HEK293 (cell line): ENCODE measurements around the gene RMND1.

Experiments
- CTCF ChIA-PET: fragments of 350-600 bp; formaldehyde crosslinking; extraction: SDS; loops from one replicate; lab custom pipeline; 2021; ENCODE audit warnings: antibody characterized with exemption; lab: Yijun Ruan, JAX
- POLR2A ChIA-PET: fragments of 300-600 bp; formaldehyde crosslinking; extraction: SDS; loops from one replicate; lab custom pipeline; 2020; ENCODE audit warnings: antibody characterized with exemption, inconsistent platforms; lab: Yijun Ruan, JAX
- H3K27ac ChIP-seq: fragments of 200-500 bp; sonication (Bioruptor generic); 2 replicates; pipeline ENCODE4 v1.5.1; 2014; ENCODE audit warnings: low read depth, low read length, control low read depth, inconsistent platforms; ENCODE audit errors: extremely low read depth
- H3K36me3 ChIP-seq, 2 experiments: fragments of 200-500 bp in 1 of 2; sonication (Bioruptor generic) in 1 of 2; 1 replicate in 1 of 2; 2 replicates in 1 of 2; pipeline ENCODE4 v1.5.1; 2014 to 2017; ENCODE audit warnings: inconsistent platforms in 2 of 2, low read length in 2 of 2; ENCODE audit not compliant: control insufficient read depth in 2 of 2, insufficient read depth in 1 of 2
- H3K4me1 ChIP-seq: fragments of 200-500 bp; sonication (Bioruptor generic); 2 replicates; pipeline ENCODE4 v1.5.1; 2014; ENCODE audit warnings: mild to moderate bottlenecking, low read length, inconsistent platforms; ENCODE audit not compliant: control insufficient read depth, insufficient read depth
- H3K4me3 ChIP-seq: 2 replicates; pipeline ENCODE4 v1.5.1; 2011; ENCODE audit warnings: low read depth, mild to moderate bottlenecking, control low read depth, low read length, moderate library complexity
- H3K9me3 ChIP-seq: fragments of 200-500 bp; sonication (Bioruptor generic); 2 replicates; pipeline ENCODE4 v1.5.1; 2014; ENCODE audit warnings: low read depth, low read length, inconsistent platforms; ENCODE audit not compliant: control insufficient read depth, insufficient read depth
- FEZF1 ChIP-seq: fragments of 450-650 bp; formaldehyde crosslinking; IDR thresholded peaks from 2 replicates; pipeline ENCODE4 v1.5.1; 2016; ENCODE audit warnings: missing biosample characterization, missing genetic modification characterization
- GLIS2 ChIP-seq: fragments of 450-650 bp; formaldehyde crosslinking; IDR thresholded peaks from 2 replicates; pipeline ENCODE4 v1.5.1; 2016; ENCODE audit warnings: missing biosample characterization, missing genetic modification characterization
- KLF1 ChIP-seq: fragments of 450-650 bp; formaldehyde crosslinking; IDR thresholded peaks from 2 replicates; pipeline ENCODE4 v1.5.1; 2016; ENCODE audit warnings: missing biosample characterization, missing genetic modification characterization
- KLF7 ChIP-seq: fragments of 450-650 bp; formaldehyde crosslinking; IDR thresholded peaks from 2 replicates; pipeline ENCODE4 v1.5.1; 2016; ENCODE audit warnings: missing biosample characterization, missing genetic modification characterization, borderline replicate concordance
- MZF1 ChIP-seq: fragments of 450-650 bp; formaldehyde crosslinking; IDR thresholded peaks from 2 replicates; pipeline ENCODE4 v1.5.1; 2017; ENCODE audit warnings: missing biosample characterization, missing genetic modification characterization, borderline replicate concordance
- YY1 ChIP-seq: fragments of 450-650 bp; formaldehyde crosslinking; IDR thresholded peaks from 2 replicates; pipeline ENCODE4 v1.5.1; 2018; ENCODE audit warnings: missing biosample characterization, missing genetic modification characterization
- ZBTB17 ChIP-seq: fragments of 450-650 bp; formaldehyde crosslinking; IDR thresholded peaks from 2 replicates; pipeline ENCODE4 v1.5.1; 2016; ENCODE audit warnings: missing biosample characterization, missing genetic modification characterization
- ZBTB20 ChIP-seq: fragments of 450-650 bp; formaldehyde crosslinking; IDR thresholded peaks from 2 replicates; pipeline ENCODE4 v1.5.1; 2016; ENCODE audit warnings: missing biosample characterization, missing genetic modification characterization
- ZBTB44 ChIP-seq: fragments of 450-650 bp; IDR thresholded peaks from 2 replicates; pipeline ENCODE4 v1.5.1; 2018; ENCODE audit warnings: missing biosample characterization, mild to moderate bottlenecking, missing genetic modification characterization
- ZBTB8A ChIP-seq: fragments of 450-650 bp; formaldehyde crosslinking; IDR thresholded peaks from 2 replicates; pipeline ENCODE4 v1.5.1; 2016; ENCODE audit warnings: missing biosample characterization, missing genetic modification characterization
- ZEB2 ChIP-seq: fragments of 450-650 bp; formaldehyde crosslinking; IDR thresholded peaks from 2 replicates; pipeline ENCODE4 v1.5.1; 2016; ENCODE audit warnings: missing biosample characterization, missing genetic modification characterization
- ZFP37 ChIP-seq: fragments of 450-650 bp; formaldehyde crosslinking; IDR thresholded peaks from 2 replicates; pipeline ENCODE4 v1.5.1; 2016; ENCODE audit warnings: missing biosample characterization, missing genetic modification characterization
- ZNF148 ChIP-seq: fragments of 450-650 bp; formaldehyde crosslinking; IDR thresholded peaks from 2 replicates; pipeline ENCODE4 v1.5.0; 2017; ENCODE audit warnings: missing biosample characterization, missing genetic modification characterization, borderline replicate concordance
- ZNF221 ChIP-seq: fragments of 450-650 bp; formaldehyde crosslinking; IDR thresholded peaks from 2 replicates; pipeline ENCODE4 v1.5.1; 2017; ENCODE audit warnings: missing biosample characterization, missing genetic modification characterization, borderline replicate concordance
- ZNF311 ChIP-seq: fragments of 450-650 bp; formaldehyde crosslinking; IDR thresholded peaks from 2 replicates; pipeline ENCODE4 v1.5.1; 2017; ENCODE audit warnings: missing biosample characterization, missing genetic modification characterization, borderline replicate concordance
- ZNF324 ChIP-seq: fragments of 450-650 bp; formaldehyde crosslinking; IDR thresholded peaks from 2 replicates; pipeline ENCODE4 v1.5.1; 2016; ENCODE audit warnings: missing biosample characterization, missing genetic modification characterization
- ZNF335 ChIP-seq: fragments of 450-650 bp; formaldehyde crosslinking; conservative IDR thresholded peaks from 2 replicates; pipeline ENCODE4 v1.5.1; 2016; ENCODE audit warnings: missing biosample characterization, missing genetic modification characterization
- ZNF341 ChIP-seq: fragments of 450-650 bp; formaldehyde crosslinking; IDR thresholded peaks from 2 replicates; pipeline ENCODE4; 2016; ENCODE audit warnings: low read depth, missing biosample characterization, missing genetic modification characterization
- ZNF366 ChIP-seq: fragments of 450-650 bp; formaldehyde crosslinking; conservative IDR thresholded peaks from 2 replicates; pipeline ENCODE4 v1.5.1; 2016; ENCODE audit warnings: missing biosample characterization, missing genetic modification characterization
- ZNF426 ChIP-seq: fragments of 450-650 bp; formaldehyde crosslinking; IDR thresholded peaks from 2 replicates; pipeline ENCODE4 v1.5.1; 2017; ENCODE audit warnings: missing biosample characterization, missing genetic modification characterization, mild to moderate bottlenecking, inconsistent platforms, moderate library complexity
- ZNF530 ChIP-seq: fragments of 450-650 bp; formaldehyde crosslinking; IDR thresholded peaks from 2 replicates; pipeline ENCODE4 v1.5.1; 2016; ENCODE audit warnings: low read depth, missing biosample characterization, missing genetic modification characterization
- ZNF610 ChIP-seq: fragments of 450-650 bp; formaldehyde crosslinking; IDR thresholded peaks from 2 replicates; pipeline ENCODE4 v1.5.1; 2016; ENCODE audit warnings: missing biosample characterization, missing genetic modification characterization, borderline replicate concordance
- ZNF660 ChIP-seq: fragments of 450-650 bp; IDR thresholded peaks from 2 replicates; pipeline ENCODE4 v1.5.1; 2018; ENCODE audit warnings: missing biosample characterization, mild to moderate bottlenecking, missing genetic modification characterization
- ZNF792 ChIP-seq: fragments of 450-650 bp; formaldehyde crosslinking; IDR thresholded peaks from 2 replicates; pipeline ENCODE4 v1.5.1; 2016; ENCODE audit warnings: missing biosample characterization, missing genetic modification characterization
- ZNF837 ChIP-seq: fragments of 450-650 bp; formaldehyde crosslinking; IDR thresholded peaks from 2 replicates; pipeline ENCODE4 v1.5.1; 2016; ENCODE audit warnings: missing biosample characterization, missing genetic modification characterization
- ZSCAN30 ChIP-seq: fragments of 450-650 bp; IDR thresholded peaks from 2 replicates; pipeline ENCODE4 v1.5.1; 2018; ENCODE audit warnings: missing biosample characterization, mild to moderate bottlenecking, missing genetic modification characterization, moderate library complexity
- ZXDB ChIP-seq: fragments of 450-650 bp; formaldehyde crosslinking; IDR thresholded peaks from 2 replicates; pipeline ENCODE4 v1.5.1; 2016; ENCODE audit warnings: missing biosample characterization, missing genetic modification characterization
- TF ChIP-seq, protein P1 (sequence below): fragments of 450-650 bp; formaldehyde crosslinking; IDR thresholded peaks from 2 replicates; pipeline ENCODE4 v1.5.1; 2017; ENCODE audit warnings: missing biosample characterization, missing genetic modification characterization
- TF ChIP-seq, protein P2 (sequence below): fragments of 450-650 bp; formaldehyde crosslinking; IDR thresholded peaks from 2 replicates; pipeline ENCODE4 v1.5.1; 2016; ENCODE audit warnings: missing biosample characterization, missing genetic modification characterization, borderline replicate concordance

RMND1 gene

DNA sequence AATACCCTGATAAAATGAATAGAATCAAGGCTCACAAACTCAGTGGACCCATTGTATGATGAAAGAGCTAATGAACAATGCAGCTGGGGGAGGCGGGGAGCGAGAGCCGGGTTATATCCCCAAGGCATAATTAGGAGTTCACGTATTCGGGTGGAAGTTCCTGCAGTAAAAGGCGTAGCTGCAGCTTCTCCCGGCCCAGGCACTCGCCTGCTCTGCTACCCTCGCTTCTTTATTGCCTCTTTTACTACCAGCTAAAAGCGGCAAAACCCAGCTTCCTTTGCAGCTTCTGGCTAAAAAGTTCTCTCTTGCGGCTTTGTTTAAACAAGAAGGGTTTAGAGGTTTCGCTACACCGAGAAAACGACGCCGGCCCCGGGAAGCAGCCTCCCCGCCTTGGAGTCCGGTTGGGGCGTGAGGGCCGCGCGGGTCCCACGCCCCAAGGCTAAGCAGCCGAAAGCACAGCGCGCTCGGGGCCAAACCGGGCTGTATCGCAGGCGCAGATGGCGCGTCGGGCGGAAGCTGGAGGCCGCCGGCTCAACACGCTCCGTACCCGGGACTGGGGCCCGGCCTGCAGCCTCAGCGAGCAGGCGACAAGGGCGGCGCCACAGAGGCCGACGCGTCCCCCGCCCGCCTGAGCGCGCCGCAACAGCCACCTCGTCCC lies 62.2 kb downstream of the RMND1 start:
- H3K36me3 ChIP-seq: peaks cover 0 to 26% of the 10 kb centered on the region in 2 experiments; a peak in 1 of 3 replicates
- no peaks in the 10 kb centered on the region for H3K9me3 ChIP-seq
- CTCF ChIA-PET: interaction anchor here (0.6 to 1.8 kb wide), 6 partner anchors 11 to 544 kb away, joined by 3 to 6 read pairs (median 3); no protein-coding TSS in a partner anchor
- H3K27ac ChIP-seq: peak overlapping the region; percentile 100
- peaks cover 6% of the 10 kb centered on the region for H3K4me1 ChIP-seq
- POLR2A ChIA-PET: interaction anchor here (0.5 to 2.9 kb wide), 20 partner anchors 11 to 525 kb away, joined by 3 to 22 read pairs (median 4); partner anchors contain the start of genes AKAP12, MTHFD1L and RMND1
- peak overlapping the region; percentile 97 for H3K4me3 ChIP-seq
- TF ChIP-seq ZNF660 (peak; percentile 19), ZEB2 (tag by site-specific recombination) (peak; percentile 89), ZNF311 (tag by site-specific recombination) (no peak), FEZF1 (tag by site-specific recombination) (0 out of 2 replicates have a peak, but pooled peaks have one; percentile 15), ZBTB20 (tag by site-specific recombination) (peak; percentile 97), ZNF530 (no peak), GLIS2 (tag by site-specific recombination) (peak; percentile 27; the same call in 1 of the 2 replicates), KLF7 (tag by site-specific recombination) (peak; percentile 55; the same call in 1 of the 2 replicates), YY1 (tag by site-specific recombination) (peak; percentile 46), ZNF324 (0 out of 2 replicates have a peak, but pooled peaks have one; percentile 42), ZNF610 (tag by site-specific recombination) (0 out of 2 replicates have a peak, but pooled peaks have one; percentile 53), ZBTB8A (tag by site-specific recombination) (peak; percentile 90), ZNF148 (tag by site-specific recombination) (no peak), ZNF837 (0 out of 2 replicates have a peak, but pooled peaks have one; percentile 37), ZXDB (peak; percentile 35; the same call in 1 of the 2 replicates), ZBTB17 (tag by site-specific recombination) (peak; percentile 67), ZNF341 (tag by site-specific recombination) (peak; percentile 83), ZFP37 (0 out of 2 replicates have a peak, but pooled peaks have one; percentile 38), ZNF335 (tag by site-specific recombination) (peak; percentile 82), ZBTB44 (peak; percentile 93), MZF1 (tag by site-specific recombination) (peak; percentile 10), KLF1 (tag by site-specific recombination) (peak; percentile 51), ZSCAN30 (tag by site-specific recombination) (peak; percentile 98), ZNF792 (tag by site-specific recombination) (peak; percentile 45; the same call in 1 of the 2 replicates), ZNF366 (tag by site-specific recombination) (peak; percentile 30; the same call in 1 of the 2 replicates), ZNF221 (tag by site-specific recombination) (no peak), ZNF426 (tag by site-specific recombination) (no peak)
- TF ChIP-seq, protein P1, sequence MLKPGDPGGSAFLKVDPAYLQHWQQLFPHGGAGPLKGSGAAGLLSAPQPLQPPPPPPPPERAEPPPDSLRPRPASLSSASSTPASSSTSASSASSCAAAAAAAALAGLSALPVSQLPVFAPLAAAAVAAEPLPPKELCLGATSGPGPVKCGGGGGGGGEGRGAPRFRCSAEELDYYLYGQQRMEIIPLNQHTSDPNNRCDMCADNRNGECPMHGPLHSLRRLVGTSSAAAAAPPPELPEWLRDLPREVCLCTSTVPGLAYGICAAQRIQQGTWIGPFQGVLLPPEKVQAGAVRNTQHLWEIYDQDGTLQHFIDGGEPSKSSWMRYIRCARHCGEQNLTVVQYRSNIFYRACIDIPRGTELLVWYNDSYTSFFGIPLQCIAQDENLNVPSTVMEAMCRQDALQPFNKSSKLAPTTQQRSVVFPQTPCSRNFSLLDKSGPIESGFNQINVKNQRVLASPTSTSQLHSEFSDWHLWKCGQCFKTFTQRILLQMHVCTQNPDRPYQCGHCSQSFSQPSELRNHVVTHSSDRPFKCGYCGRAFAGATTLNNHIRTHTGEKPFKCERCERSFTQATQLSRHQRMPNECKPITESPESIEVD: 0 out of 2 replicates have a peak, but pooled peaks have one; percentile 17
- TF ChIP-seq, protein P2, sequence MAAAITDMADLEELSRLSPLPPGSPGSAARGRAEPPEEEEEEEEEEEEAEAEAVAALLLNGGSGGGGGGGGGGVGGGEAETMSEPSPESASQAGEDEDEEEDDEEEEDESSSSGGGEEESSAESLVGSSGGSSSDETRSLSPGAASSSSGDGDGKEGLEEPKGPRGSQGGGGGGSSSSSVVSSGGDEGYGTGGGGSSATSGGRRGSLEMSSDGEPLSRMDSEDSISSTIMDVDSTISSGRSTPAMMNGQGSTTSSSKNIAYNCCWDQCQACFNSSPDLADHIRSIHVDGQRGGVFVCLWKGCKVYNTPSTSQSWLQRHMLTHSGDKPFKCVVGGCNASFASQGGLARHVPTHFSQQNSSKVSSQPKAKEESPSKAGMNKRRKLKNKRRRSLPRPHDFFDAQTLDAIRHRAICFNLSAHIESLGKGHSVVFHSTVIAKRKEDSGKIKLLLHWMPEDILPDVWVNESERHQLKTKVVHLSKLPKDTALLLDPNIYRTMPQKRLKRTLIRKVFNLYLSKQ: no peak
